Measurements from ENCODE around the gene TF.

The TF gene

GRCh38 chr3:133760916-133761315 lies 14.7 kb downstream of the TF start:
- ChIA-PET CTCF (no interaction called here), POLR2A (no interaction called here)
- Histone ChIP-seq H3K36me3 (ENCODE audit: control insufficient read depth in 2 of 2, insufficient read depth in 1 of 2, low read length in 2 of 2) (no peaks in the 10 kb centered on the region), H3K4me1 (ENCODE audit: control insufficient read depth, insufficient read depth, low read length) (no peaks in the 10 kb centered on the region), H3K27ac (ENCODE audit: extremely low read depth, low read depth, low read length) (no peak overlapping the region), H3K9me3 (ENCODE audit: control insufficient read depth, insufficient read depth, low read depth, low read length) (no peaks in the 10 kb centered on the region), H3K4me3 (ENCODE audit: low read depth, low read length) (no peak overlapping the region)
- no peak for TF ChIP-seq ZNF169 (tag by site-specific recombination; IDR thresholded peaks at IDR 0.05)
- TF ChIP-seq ZNF423 (tag by site-specific recombination; IDR thresholded peaks at IDR 0.05): no peak
- no peak for TF ChIP-seq ZNF529 (tag by site-specific recombination; IDR thresholded peaks at IDR 0.05; ENCODE audit: insufficient replicate concordance)
- TF ChIP-seq ZNF514 (tag by site-specific recombination; IDR thresholded peaks at IDR 0.05): no peak
- TF ChIP-seq ZNF274 (IDR thresholded peaks at IDR 0.05; ENCODE audit: low read length): no peak
- TF ChIP-seq ZNF274 (tag by site-specific recombination; IDR thresholded peaks at IDR 0.05; ENCODE audit: borderline replicate concordance): no peak
- no peak for TF ChIP-seq HOXC10 (CRISPR knock-in tag; IDR thresholded peaks at IDR 0.05)
- TF ChIP-seq GLIS1 (tag by site-specific recombination; IDR thresholded peaks at IDR 0.05): no peak
- no peak for TF ChIP-seq ZNF148 (tag by site-specific recombination; IDR thresholded peaks at IDR 0.05; ENCODE audit: borderline replicate concordance)
- no peak for TF ChIP-seq ZNF404 (tag by site-specific recombination; IDR thresholded peaks at IDR 0.05)
- TF ChIP-seq ZFP37 (tag by site-specific recombination; IDR thresholded peaks at IDR 0.05): no peak
- no peak for TF ChIP-seq KLF16 (tag by site-specific recombination; IDR thresholded peaks at IDR 0.05)
- TF ChIP-seq ZNF580 (tag by site-specific recombination; IDR thresholded peaks at IDR 0.05): no peak
- no peak for TF ChIP-seq PRDM2 (tag by site-specific recombination; IDR thresholded peaks at IDR 0.05; ENCODE audit: borderline replicate concordance)
- TF ChIP-seq PRDM10 (tag by site-specific recombination; IDR thresholded peaks at IDR 0.05): no peak
- no peak for TF ChIP-seq ZNF10 (tag by site-specific recombination; IDR thresholded peaks at IDR 0.05)
- TF ChIP-seq ZNF121 (tag by site-specific recombination; IDR thresholded peaks at IDR 0.05): no peak
- TF ChIP-seq ZNF398 (tag by site-specific recombination; IDR thresholded peaks at IDR 0.05): no peak
- no peak for TF ChIP-seq ZNF394 (tag by site-specific recombination; IDR thresholded peaks at IDR 0.05; ENCODE audit: borderline replicate concordance)
- no peak for TF ChIP-seq ZNF830 (tag by site-specific recombination; IDR thresholded peaks at IDR 0.05; ENCODE audit: low read depth)
- no peak for TF ChIP-seq ZNF768 (tag by site-specific recombination; IDR thresholded peaks at IDR 0.05)

All from HEK293 (cell line).